ENCODE measurements around the gene PRPF6. TPM values are rescaled to one million over a fixed set of nuclear protein-coding genes. Genes with fewer than 3 reads are reported as not detected.

The PRPF6 gene
- total and polyA plus RNA-seq, 2 of the 13 experiments (the other 11 are each of a cell fraction or from before 2014, with no cell fraction given) = 63.7 to 101 TPM

DNA sequence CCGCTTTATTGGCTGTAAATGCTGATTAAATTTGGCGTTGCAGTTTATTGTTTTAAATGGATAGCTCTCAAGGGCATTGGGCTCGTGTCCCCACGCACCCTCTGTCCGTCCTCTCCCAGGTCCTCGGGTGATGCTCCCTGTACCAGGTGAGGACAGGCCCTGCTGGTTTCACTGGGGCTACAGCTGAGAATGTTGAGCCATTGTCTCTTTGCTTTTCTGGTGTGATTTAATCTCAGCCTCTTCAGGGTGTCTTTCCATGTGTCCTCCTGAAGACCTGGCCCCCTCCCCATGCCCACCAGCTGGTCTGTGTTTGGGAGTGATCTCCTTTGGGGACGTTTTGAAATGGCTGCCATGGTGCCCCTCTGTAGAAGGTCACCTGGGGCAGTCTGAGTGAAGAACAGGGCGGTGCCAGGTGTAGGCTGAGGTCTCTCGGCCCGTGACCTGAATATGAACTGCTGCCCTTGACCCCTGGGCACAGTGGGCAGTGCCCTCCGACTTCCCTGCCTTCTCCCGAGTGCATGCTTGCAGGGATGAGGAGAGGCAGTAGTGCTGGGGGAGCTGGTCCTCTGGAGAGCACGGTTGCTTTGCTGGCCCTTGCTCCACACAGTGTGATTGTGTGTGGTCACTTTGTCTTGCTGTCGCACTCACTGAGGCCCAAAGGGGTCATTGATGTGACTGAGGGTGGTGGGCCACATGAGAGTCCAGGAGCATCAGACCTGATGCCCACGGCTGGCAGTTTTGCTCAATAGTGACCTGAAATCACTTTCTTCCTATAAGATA lies 42.6 kb downstream of the PRPF6 start (continued):
- TF ChIP-seq ATM (IDR thresholded peaks at IDR 0.05; ENCODE audit: borderline replicate concordance) (no peak), ZNF432 (CRISPR knock-in tag; IDR thresholded peaks at IDR 0.05; ENCODE audit: borderline replicate concordance) (no peak), MATR3 (CRISPR knock-in tag; IDR thresholded peaks at IDR 0.05) (no peak), ZNF768 (CRISPR knock-in tag; IDR thresholded peaks at IDR 0.05) (peak; percentile 75), NCOR1 (IDR thresholded peaks at IDR 0.05; ENCODE audit: borderline replicate concordance, low read length) (no peak), ZNF546 (CRISPR knock-in tag; conservative IDR thresholded peaks at IDR 0.05) (no peak), AKAP8 (CRISPR knock-in tag; IDR thresholded peaks at IDR 0.05) (no peak), ELF4 (CRISPR knock-in tag; IDR thresholded peaks at IDR 0.05; ENCODE audit: borderline replicate concordance) (no peak), RFXAP (CRISPR knock-in tag; IDR thresholded peaks at IDR 0.05; ENCODE audit: borderline replicate concordance) (peak; percentile 52; the same call in 1 of the 2 replicates), HDAC6 (IDR thresholded peaks at IDR 0.05; ENCODE audit: low read depth, low read length) (no peak), ZFX (CRISPR knock-in tag; IDR thresholded peaks at IDR 0.05; ENCODE audit: low read depth) (no peak), NFRKB (IDR thresholded peaks at IDR 0.05) (no peak), HNRNPLL (IDR thresholded peaks at IDR 0.05; ENCODE audit: low read depth, low read length, poor library complexity, severe bottlenecking) (no peak), ZFP36L2 (CRISPR knock-in tag; IDR thresholded peaks at IDR 0.05) (no peak), ZC3H4 (CRISPR knock-in tag; IDR thresholded peaks at IDR 0.05; ENCODE audit: borderline replicate concordance) (peak; percentile 31; the same call in 1 of the 2 replicates), SALL1 (CRISPR knock-in tag; IDR thresholded peaks at IDR 0.05) (no peak), ZNF333 (CRISPR knock-in tag; IDR thresholded peaks at IDR 0.05; ENCODE audit: borderline replicate concordance) (peak; percentile 91; the same call in 1 of the 2 replicates)
- TF ChIP-seq, protein P1, sequence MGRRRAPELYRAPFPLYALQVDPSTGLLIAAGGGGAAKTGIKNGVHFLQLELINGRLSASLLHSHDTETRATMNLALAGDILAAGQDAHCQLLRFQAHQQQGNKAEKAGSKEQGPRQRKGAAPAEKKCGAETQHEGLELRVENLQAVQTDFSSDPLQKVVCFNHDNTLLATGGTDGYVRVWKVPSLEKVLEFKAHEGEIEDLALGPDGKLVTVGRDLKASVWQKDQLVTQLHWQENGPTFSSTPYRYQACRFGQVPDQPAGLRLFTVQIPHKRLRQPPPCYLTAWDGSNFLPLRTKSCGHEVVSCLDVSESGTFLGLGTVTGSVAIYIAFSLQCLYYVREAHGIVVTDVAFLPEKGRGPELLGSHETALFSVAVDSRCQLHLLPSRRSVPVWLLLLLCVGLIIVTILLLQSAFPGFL (CRISPR knock-in tag; IDR thresholded peaks at IDR 0.05) = no peak
- TF ChIP-seq, protein P2, sequence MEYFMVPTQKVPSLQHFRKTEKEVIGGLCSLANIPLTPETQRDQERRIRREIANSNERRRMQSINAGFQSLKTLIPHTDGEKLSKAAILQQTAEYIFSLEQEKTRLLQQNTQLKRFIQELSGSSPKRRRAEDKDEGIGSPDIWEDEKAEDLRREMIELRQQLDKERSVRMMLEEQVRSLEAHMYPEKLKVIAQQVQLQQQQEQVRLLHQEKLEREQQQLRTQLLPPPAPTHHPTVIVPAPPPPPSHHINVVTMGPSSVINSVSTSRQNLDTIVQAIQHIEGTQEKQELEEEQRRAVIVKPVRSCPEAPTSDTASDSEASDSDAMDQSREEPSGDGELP (IDR thresholded peaks at IDR 0.05; ENCODE audit: borderline replicate concordance, low read depth) = no peak
- TF ChIP-seq, protein P3, sequence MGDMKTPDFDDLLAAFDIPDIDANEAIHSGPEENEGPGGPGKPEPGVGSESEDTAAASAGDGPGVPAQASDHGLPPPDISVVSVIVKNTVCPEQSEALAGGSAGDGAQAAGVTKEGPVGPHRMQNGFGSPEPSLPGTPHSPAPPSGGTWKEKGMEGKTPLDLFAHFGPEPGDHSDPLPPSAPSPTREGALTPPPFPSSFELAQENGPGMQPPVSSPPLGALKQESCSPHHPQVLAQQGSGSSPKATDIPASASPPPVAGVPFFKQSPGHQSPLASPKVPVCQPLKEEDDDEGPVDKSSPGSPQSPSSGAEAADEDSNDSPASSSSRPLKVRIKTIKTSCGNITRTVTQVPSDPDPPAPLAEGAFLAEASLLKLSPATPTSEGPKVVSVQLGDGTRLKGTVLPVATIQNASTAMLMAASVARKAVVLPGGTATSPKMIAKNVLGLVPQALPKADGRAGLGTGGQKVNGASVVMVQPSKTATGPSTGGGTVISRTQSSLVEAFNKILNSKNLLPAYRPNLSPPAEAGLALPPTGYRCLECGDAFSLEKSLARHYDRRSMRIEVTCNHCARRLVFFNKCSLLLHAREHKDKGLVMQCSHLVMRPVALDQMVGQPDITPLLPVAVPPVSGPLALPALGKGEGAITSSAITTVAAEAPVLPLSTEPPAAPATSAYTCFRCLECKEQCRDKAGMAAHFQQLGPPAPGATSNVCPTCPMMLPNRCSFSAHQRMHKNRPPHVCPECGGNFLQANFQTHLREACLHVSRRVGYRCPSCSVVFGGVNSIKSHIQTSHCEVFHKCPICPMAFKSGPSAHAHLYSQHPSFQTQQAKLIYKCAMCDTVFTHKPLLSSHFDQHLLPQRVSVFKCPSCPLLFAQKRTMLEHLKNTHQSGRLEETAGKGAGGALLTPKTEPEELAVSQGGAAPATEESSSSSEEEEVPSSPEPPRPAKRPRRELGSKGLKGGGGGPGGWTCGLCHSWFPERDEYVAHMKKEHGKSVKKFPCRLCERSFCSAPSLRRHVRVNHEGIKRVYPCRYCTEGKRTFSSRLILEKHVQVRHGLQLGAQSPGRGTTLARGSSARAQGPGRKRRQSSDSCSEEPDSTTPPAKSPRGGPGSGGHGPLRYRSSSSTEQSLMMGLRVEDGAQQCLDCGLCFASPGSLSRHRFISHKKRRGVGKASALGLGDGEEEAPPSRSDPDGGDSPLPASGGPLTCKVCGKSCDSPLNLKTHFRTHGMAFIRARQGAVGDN (CRISPR knock-in tag; IDR thresholded peaks at IDR 0.05) = no peak; the same call in none of the 2 replicates
- TF ChIP-seq, protein P4, sequence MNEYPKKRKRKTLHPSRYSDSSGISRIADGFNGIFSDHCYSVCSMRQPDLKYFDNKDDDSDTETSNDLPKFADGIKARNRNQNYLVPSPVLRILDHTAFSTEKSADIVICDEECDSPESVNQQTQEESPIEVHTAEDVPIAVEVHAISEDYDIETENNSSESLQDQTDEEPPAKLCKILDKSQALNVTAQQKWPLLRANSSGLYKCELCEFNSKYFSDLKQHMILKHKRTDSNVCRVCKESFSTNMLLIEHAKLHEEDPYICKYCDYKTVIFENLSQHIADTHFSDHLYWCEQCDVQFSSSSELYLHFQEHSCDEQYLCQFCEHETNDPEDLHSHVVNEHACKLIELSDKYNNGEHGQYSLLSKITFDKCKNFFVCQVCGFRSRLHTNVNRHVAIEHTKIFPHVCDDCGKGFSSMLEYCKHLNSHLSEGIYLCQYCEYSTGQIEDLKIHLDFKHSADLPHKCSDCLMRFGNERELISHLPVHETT (CRISPR knock-in tag; conservative IDR thresholded peaks at IDR 0.05) = no peak; the same call in 1 of the 2 replicates
- TF ChIP-seq, protein P5, sequence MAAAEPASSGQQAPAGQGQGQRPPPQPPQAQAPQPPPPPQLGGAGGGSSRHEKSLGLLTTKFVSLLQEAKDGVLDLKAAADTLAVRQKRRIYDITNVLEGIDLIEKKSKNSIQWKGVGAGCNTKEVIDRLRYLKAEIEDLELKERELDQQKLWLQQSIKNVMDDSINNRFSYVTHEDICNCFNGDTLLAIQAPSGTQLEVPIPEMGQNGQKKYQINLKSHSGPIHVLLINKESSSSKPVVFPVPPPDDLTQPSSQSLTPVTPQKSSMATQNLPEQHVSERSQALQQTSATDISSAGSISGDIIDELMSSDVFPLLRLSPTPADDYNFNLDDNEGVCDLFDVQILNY (CRISPR knock-in tag; conservative IDR thresholded peaks at IDR 0.05) = no peak

Measured in HepG2 (cell line).